SH-SY5Y (cell line): ENCODE results near the gene ISG20L2.

Experiments
- GATA2 ChIP-seq: IDR thresholded peaks from 2 replicates; pipeline ENCODE4 v1.6.1; 2011; ENCODE audit warnings: mild to moderate bottlenecking, low read depth, low read length
- GATA3 ChIP-seq: IDR thresholded peaks from 2 replicates; pipeline ENCODE4 v1.6.1; 2011; ENCODE audit warnings: low read depth, mild to moderate bottlenecking, low read length, moderate library complexity

- TF ChIP-seq GATA2 (no peak), GATA3 (no peak)
Observed at GRCh38 chr1:156694690-156694962, 33.9 kb downstream of the ISG20L2 start.
